Measurements from ENCODE around the gene SSC4D.
"Not testable (repeated sequence)": the region's sequence is repeated elsewhere in the genome, so short reads cannot be mapped to it uniquely, and the experiment has no call there.

Gene SSC4D

DNA sequence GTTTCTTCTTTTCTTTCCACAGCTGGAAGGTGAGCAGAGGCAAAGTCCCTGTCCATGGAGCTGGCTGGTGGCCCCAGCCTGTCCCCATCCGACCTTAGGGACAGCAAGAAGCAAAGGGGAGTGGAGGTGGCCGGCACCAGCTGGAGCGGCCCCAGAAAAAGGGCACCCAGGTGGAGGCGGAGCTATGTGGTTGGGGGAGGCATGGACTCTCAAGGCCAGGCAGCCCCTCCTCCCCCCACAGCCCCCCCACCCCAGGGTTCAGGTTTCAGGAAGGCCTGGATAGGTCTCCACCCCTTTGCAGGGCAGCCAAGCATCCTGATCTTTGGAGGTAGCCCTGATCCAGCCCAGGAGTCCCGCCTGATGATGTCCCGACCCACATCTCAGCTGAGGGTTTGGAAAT, at the start of gene SSC4D:
TSS of gene SSC4D (minus strand) at position 161 of the 400 bp plus-strand sequence. CDS start 5,258 bp downstream, outside the sequence.
- intact Hi-C loops (cut with DNase I; ENCODE audit: low total_unique reads) = no loop called here
- no peak for DNase-seq
- no peak within 1 kb of the TSS for H3K4me3 ChIP-seq
- H3K4me1 ChIP-seq = no peaks in the 10 kb centered on the region
- H3K27ac ChIP-seq = no peak within 1 kb of the TSS
- H3K9me3 ChIP-seq = no peaks in the 10 kb centered on the region
- peaks cover 0 to 5% of the 10 kb centered on the region in 2 donors for H3K27me3 ChIP-seq
- no peaks in the 10 kb centered on the region for H3K36me3 ChIP-seq
- no peak for TF ChIP-seq CTCF (IDR thresholded peaks at IDR 0.05)

GRCh38 chr7:76458504-76458903, 49.0 kb upstream of the SSC4D start:
- H3K27ac ChIP-seq; H3K4me3 ChIP-seq; intact Hi-C loops (cut with DNase I; ENCODE audit: low total_unique reads); H3K9me3 ChIP-seq; H3K27me3 ChIP-seq; H3K4me1 ChIP-seq; H3K36me3 ChIP-seq; DNase-seq: not testable (repeated sequence)

DNA sequence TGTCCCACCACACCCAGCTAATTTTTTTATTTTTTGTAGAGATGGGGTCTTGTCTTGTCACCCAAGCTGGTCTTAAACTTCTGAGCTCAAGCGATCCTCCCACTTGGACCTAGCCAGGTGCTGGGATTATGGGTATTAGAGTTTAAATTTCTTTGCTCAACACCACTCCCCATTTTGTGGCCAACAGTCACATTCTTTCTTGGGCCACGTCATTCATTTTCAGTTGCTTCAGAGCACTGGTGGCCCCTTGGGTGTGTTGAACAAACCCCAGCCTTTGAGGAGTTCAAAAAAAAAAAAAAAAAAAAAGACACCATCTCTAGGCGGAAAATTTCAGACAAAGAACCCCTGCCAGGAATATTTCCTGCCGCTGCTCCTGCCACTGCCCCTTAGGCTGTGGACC, 47.5 kb upstream of the SSC4D start:
- H3K4me1 ChIP-seq; H3K9me3 ChIP-seq; H3K27me3 ChIP-seq; H3K27ac ChIP-seq; H3K36me3 ChIP-seq; H3K4me3 ChIP-seq; intact Hi-C loops (cut with DNase I; ENCODE audit: low total_unique reads); DNase-seq: not testable (repeated sequence)

DNA sequence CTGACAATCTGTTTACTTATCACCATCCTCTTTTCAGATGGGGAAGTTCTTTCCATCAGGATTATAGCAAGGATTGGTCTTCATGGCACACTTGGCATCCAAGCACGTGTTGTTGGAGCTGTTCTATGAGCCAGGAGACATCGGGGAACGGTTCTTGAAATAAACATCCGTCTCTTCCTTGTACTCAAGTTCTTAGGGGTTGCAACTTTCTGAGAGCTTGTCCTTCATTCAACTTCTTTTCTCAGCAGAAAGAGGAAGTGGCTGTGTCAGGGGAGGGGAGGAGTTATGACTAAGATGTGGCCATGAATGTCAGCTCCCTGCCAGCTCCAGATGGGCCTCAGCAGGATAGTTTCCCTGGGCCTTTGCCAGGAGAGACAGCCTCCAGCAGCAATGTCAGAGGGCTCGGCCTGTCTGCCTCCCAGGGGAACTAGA, 36.1 kb upstream of the SSC4D start:
- H3K27ac ChIP-seq = not testable (repeated sequence)

DNA sequence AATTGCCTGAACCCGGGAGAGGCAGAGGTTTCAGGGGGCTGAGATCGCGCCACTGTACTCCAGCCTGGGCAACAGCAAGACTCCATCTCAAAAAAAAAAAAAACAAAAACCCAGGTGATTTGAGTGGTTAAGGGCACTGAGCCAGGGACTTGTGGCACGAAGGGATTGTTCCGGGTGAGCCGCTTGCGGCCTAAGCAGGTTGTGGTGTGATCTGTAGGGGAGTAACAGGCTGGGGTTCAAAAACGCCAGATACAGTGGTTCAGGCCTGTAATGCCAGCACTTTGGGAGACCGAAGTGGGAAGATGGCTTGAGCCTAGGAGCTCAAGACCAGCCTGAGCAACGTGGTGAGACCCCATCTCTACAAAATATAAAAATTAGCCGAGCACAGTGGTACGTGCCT, 34.3 kb upstream of the SSC4D start:
- intact Hi-C loops (cut with DNase I; ENCODE audit: low total_unique reads); H3K9me3 ChIP-seq; DNase-seq; H3K36me3 ChIP-seq; H3K4me3 ChIP-seq; H3K27ac ChIP-seq; H3K27me3 ChIP-seq; H3K4me1 ChIP-seq: not testable (repeated sequence)

More for the DNA sequence above, 36.1 kb upstream of the SSC4D start:
- intact Hi-C loops (cut with DNase I; ENCODE audit: low total_unique reads); H3K4me1 ChIP-seq; H3K36me3 ChIP-seq; H3K9me3 ChIP-seq; H3K4me3 ChIP-seq; H3K27me3 ChIP-seq: not testable (repeated sequence)
- peak in 1 of 2 donors; percentile 74 for DNase-seq

- H3K4me3 ChIP-seq; DNase-seq; H3K36me3 ChIP-seq; H3K27me3 ChIP-seq; H3K27ac ChIP-seq; intact Hi-C loops (cut with DNase I; ENCODE audit: low total_unique reads); H3K4me1 ChIP-seq; H3K9me3 ChIP-seq: not testable (repeated sequence)
These were observed 33.4 kb upstream of the SSC4D start for GRCh38 chr7:76442664-76443446.

DNA sequence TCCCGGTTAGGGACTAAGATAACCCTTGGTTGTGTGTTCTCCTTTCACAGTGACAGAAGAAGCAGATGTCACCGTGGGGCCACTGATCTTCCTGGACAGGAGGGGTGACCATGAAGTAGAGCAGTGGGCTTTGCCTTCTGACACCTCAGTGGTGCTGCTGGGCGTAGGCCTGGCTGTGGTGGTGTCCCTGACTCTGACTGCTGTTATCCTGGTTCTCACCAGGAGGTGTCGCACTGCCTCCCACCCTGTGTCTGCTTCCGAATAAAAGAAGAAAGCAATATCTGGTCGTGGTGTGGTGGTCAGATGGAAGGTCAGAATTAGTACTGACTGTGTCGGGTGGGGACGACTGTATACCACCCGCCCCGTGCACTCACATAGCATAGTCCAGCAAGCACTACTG, 32.3 kb upstream of the SSC4D start:
- H3K27me3 ChIP-seq; DNase-seq; H3K27ac ChIP-seq; intact Hi-C loops (cut with DNase I; ENCODE audit: low total_unique reads); H3K9me3 ChIP-seq; H3K36me3 ChIP-seq; H3K4me3 ChIP-seq: not testable (repeated sequence)
- H3K4me1 ChIP-seq = peaks cover 0 to 10% (median 3%) of the 10 kb centered on the region in 4 donors

DNA sequence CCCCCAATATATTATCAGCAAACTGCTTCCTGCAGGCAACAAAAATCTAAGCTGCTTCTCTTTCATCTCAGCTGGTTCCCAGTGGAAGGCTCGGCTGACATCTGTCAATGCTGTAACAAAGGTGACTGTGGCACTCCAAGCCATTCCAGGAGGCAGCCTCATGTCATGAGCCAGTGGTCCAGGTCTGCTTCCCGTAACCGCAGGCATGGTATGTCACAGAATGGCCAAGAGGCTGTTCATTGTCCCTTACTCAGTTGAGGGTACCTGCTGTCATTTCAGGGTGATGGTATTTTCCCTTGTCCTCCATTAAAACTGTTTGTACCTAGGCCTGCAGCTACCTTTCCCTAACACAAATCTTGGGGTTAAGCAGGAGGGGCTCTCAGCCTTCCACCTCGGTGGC, 30.9 kb upstream of the SSC4D start:
- H3K27me3 ChIP-seq; H3K27ac ChIP-seq; intact Hi-C loops (cut with DNase I; ENCODE audit: low total_unique reads); DNase-seq; H3K9me3 ChIP-seq; H3K36me3 ChIP-seq; H3K4me3 ChIP-seq; H3K4me1 ChIP-seq: not testable (repeated sequence)

DNA sequence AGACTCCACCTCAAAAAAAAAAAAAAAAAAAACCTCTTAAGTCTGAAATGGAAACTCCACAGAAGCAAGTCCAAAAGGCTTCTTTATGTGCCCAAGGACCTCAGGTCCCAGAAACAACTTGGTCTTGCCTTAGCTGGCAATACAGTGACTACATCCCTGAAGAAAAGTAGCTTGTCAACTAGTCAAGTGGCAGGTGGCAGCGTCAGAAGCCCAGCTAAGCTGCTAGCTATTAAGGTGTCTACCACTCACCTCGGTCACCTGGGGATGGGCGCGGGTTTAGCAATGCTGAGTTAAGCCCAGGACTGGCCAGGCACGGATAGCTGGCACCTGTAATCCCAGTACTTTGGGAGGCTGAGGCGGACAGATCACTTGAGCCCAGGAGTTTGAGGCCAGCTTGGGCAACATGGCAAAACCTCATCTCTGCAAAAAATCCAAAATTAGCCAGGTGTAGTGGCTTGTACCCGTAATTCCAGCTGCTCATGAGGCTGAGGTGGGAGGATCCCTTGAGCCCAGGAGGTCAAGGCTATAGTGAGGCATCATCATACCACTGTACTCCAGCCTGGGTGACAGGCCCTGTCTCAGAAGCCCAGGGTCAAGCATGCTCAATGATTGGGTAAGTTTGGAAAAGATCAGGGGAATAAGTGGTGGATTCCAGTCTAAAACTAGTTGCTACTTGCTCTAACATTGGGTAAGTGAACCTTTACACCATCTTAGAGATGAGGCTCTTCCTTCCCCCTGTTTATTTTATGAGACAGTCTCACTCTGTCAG, 29.8 kb upstream of the SSC4D start:
- H3K4me3 ChIP-seq; H3K27ac ChIP-seq; DNase-seq; H3K36me3 ChIP-seq; H3K27me3 ChIP-seq; H3K9me3 ChIP-seq; intact Hi-C loops (cut with DNase I; ENCODE audit: low total_unique reads); H3K4me1 ChIP-seq: not testable (repeated sequence)
